GM12892 (cell line): ENCODE data around the gene MED9.

Experiments used
- POLR2A ChIP-seq: IDR thresholded peaks from 2 replicates; pipeline ENCODE4 v1.6.1; 2011; ENCODE audit warnings: low read depth, low read length, control low read depth
- POLR2AphosphoS5 ChIP-seq: IDR thresholded peaks from 2 replicates; pipeline ENCODE4 v1.6.1; 2011; ENCODE audit warnings: low read depth, low read length, control low read depth
- TAF1 ChIP-seq: IDR thresholded peaks from 2 replicates; pipeline ENCODE4 v1.6.1; 2011; ENCODE audit warnings: low read depth, mild to moderate bottlenecking, control low read depth, low read length, borderline replicate concordance

DNA sequence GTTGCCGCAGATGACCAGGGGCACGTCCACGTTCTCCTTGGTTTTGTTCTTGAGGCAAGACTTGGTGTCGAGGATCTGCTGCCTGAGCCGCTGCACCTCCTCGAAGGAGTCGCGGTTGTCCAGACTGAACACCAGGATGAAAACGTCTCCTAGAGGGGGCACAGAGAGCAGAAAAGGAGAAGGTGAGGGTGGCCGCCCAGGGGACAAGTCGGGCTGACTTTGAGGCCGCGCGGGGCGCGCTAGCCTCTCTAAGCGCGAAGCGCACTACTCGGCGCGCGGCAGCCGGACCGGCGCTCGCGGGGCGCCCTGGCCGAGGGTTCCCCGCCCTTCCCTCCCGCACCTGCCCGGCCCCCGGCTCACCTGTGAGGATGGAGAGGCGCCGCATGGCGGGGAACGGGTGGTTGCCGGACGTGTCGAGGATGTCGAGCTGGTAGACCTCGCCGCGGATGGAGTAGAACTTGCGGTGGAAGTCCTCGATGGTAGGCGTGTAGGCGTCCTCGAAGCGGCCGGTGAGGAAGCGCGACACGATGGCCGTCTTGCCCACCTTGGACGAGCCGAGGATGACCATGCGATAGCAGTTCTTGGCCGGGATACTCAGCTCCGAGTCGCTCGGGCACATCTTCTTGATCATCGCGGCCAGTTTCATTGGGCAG, 18.9 kb downstream of the MED9 start:
- TF ChIP-seq POLR2A, result no peak
- TF ChIP-seq TAF1, result no peak
- TF ChIP-seq POLR2AphosphoS5, result no peak
